GM21390 (cell line): ENCODE data around the gene DNPH1.
A peak's percentile ranks its signal among the peaks of the same experiment; 100 is the strongest.

Experiments
- ATAC-seq: cut with Tn5 transposase; IDR thresholded peaks from one replicate; pipeline ENCODE4 v1.9.1; 2021; ENCODE audit not compliant: unreplicated experiment

Gene DNPH1

DNA sequence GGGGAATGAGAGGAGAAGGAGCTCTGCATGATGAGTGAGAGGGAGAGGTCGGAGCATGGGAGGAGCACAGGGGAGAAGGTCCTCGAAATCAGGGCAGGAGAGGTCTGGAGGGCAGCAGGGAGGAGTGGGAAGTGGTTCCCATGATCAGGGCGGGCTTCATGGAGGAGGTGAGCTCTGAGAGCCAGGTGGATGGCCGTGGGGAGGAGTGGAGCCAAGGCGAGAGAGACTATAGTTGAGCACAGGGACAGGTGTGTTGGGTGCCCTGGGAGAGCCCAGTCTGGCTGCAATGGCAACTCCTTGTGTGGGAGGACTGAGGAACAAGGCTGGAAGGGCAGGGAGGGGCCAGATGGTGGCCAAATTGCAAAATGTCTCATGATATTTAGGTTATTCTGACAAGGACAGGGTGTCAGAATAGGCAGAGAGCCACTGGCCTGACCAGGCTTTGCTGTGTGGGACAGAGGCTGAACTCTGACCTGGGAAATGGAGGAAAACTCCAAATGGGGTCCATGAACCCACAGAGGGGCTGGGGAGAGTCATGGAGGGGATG is 35.4 kb upstream of the DNPH1 start:
- no peak for ATAC-seq

DNA sequence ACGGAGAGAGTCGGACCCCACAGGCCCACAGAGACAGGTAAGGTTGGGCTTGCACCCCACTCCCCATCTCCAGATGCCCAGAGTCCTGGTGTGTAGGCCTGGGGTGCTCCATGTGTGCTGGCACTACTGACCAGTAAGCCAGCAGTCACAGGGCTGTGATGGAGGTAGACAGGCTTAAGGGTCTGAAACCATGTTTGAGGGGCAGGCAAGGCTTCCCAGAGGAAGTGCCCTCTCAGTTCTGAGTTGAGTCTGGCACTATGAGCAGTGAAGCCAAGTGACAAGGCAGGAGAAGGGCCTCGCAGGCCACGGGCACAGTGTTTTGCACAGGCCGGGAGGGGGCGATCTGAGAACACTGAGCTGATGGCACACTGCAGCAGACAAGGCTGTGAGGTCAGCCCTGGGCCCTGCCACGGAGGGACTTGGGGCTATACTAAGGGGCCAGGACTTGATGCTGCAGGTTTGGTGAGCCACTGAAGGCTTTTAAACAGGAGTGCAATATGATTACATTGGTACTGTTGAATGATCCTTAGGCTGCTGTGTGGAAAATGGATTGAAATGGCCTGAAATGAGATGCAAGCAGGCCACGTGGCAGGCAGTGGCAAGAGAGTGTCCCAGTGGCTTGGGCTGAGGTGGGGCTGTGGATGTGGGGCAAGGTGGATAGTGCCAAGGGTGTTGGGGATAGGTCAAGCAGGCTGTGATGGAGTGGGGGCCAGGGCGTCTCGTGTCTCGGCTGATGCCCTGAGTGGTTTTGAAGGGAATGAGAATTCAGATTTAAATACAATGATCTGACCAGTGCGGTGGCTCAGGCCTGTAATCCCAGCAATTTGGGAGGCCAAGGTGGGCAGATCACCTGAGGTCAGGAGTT is 34.3 kb upstream of the DNPH1 start:
- ATAC-seq = peak; percentile 73

- no peak for ATAC-seq
Observed at GRCh38 chr6:43262780-43263313, 33.6 kb upstream of the DNPH1 start.

- no peak for ATAC-seq
Observed at GRCh38 chr6:43262000-43262779, 32.9 kb upstream of the DNPH1 start.

DNA sequence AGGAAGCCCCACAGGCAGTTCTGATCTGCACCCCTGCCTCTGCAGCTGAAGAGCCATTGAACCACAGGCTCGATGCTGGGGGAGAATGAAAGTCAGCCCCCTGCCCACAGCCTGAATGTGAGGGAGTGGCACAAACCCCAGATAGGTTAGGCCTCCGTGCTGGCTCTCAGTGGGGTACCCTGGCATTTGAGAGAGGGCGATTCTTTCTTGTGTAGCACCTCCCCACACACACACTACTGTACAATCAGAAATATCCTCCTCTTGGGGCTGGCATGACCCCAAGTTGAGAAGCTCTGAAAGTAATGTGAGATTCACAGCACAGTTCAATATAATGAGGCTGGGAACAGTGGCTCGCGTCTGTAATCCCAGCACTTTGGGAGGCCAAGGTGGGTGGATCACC is 31.9 kb upstream of the DNPH1 start:
- no peak for ATAC-seq

- ATAC-seq = no peak
Observed at GRCh38 chr6:43260791-43261190, 31.5 kb upstream of the DNPH1 start.

- ATAC-seq = no peak
Observed at GRCh38 chr6:43258807-43259686, 29.8 kb upstream of the DNPH1 start.

GRCh38 chr6:43258180-43258579 is 28.9 kb upstream of the DNPH1 start:
- ATAC-seq = no peak

DNA sequence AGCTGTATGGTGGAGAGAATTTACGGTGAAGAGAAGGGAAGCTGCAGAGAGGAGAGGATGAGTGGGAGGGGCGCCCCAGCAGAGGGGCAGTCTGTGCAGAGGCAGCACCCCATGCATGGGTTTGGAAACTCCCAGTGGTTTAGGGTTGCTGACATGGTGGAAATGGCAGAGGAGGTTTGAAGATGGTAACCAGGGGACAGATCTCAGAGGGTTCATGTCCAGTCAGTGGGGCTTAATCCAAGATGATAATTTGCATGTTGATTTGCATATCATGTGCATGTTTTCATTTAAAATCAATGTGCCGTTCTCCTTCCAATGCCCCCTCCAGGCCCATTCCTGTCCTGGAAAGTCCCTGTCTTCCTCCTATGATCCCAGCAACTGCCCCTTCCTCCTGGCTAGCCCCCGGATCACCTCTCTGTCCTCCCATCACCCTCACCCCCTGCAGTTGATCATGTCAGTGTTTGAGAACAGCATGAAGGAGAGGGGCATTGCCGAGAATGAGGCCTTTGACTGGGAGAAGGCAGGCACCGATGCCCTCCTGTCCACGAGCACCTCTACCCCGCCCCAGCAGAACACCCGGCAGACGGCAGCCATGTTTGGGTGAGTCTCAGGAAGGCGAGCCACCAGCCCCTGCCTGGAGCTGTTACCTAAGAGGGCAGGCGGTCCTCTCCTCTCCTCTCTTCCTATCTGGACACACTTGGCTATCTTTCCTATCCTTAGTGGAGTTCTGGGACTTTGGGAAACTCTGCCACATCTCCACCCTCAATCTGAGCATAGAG is 28.3 kb upstream of the DNPH1 start:
- ATAC-seq = no peak

- no peak for ATAC-seq
Observed at GRCh38 chr6:43256670-43257366, 27.5 kb upstream of the DNPH1 start.

- no peak for ATAC-seq
Observed at GRCh38 chr6:43255408-43256054, 26.2 kb upstream of the DNPH1 start.

GRCh38 chr6:43254846-43255245 is 25.6 kb upstream of the DNPH1 start:
- ATAC-seq = no peak

GRCh38 chr6:43254138-43254817 is 25.0 kb upstream of the DNPH1 start:
- no peak for ATAC-seq

GRCh38 chr6:43253401-43253800 is 24.1 kb upstream of the DNPH1 start:
- no peak for ATAC-seq

DNA sequence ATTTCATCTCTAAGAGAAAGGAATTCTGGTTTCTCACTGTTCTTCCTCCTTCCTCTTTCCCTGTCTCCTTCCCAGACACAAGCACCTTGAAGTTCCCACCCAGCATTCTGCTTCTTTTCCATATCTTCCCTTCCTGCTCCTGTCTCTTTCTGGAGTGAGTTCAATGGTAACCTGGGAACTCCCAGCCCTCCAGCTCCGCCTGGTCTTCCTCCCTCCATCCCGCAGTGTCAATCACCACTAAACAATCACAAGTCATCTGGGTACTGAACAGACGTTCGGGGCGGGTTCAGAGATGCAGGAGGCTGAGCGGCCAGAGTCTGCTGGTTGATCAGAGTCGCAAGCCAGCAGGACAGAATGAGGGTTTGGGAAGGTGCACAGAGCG is 21.7 kb upstream of the DNPH1 start:
- ATAC-seq = no peak

- ATAC-seq = no peak
Observed at GRCh38 chr6:43248791-43249190, 19.5 kb upstream of the DNPH1 start.

GRCh38 chr6:43248101-43248500 is 18.8 kb upstream of the DNPH1 start:
- ATAC-seq = no peak
